ENCODE data around the gene RTEL1.

RTEL1 gene

GRCh38 chr20:63700199-63701050 is 42.3 kb downstream of the RTEL1 start:
- no peak for DNase-seq (ENCODE audit: low read depth in 2 of 2)

- no peak for DNase-seq (ENCODE audit: low read depth in 2 of 2)
These were observed 42.9 kb downstream of the RTEL1 start for GRCh38 chr20:63701051-63701328.

GRCh38 chr20:63701329-63702035 is 43.4 kb downstream of the RTEL1 start:
- no peak for DNase-seq (ENCODE audit: low read depth in 2 of 2)

GRCh38 chr20:63702036-63702665 is 44.0 kb downstream of the RTEL1 start:
- DNase-seq (ENCODE audit: low read depth in 2 of 2), result no peak

GRCh38 chr20:63702751-63703470 is 44.8 kb downstream of the RTEL1 start:
- DNase-seq (ENCODE audit: low read depth in 2 of 2), result no peak

GRCh38 chr20:63703471-63703975 is 45.4 kb downstream of the RTEL1 start:
- no peak for DNase-seq (ENCODE audit: low read depth in 2 of 2)

- DNase-seq (ENCODE audit: low read depth in 2 of 2), result no peak
These were observed 46.0 kb downstream of the RTEL1 start for GRCh38 chr20:63703976-63704748.

GRCh38 chr20:63704749-63705117 is 46.6 kb downstream of the RTEL1 start:
- DNase-seq (ENCODE audit: low read depth in 2 of 2), result no peak

GRCh38 chr20:63705232-63706026 is 47.3 kb downstream of the RTEL1 start:
- DNase-seq (ENCODE audit: low read depth in 2 of 2), result no peak

GRCh38 chr20:63706027-63706695 is 48.0 kb downstream of the RTEL1 start:
- no peak for DNase-seq (ENCODE audit: low read depth in 2 of 2)

- peak; percentile 49 to 57 for DNase-seq (ENCODE audit: low read depth in 2 of 2)
These were observed 48.9 kb downstream of the RTEL1 start for GRCh38 chr20:63706852-63707557.

- peak; percentile 80 to 87 for DNase-seq (ENCODE audit: low read depth in 2 of 2)
These were observed 49.6 kb downstream of the RTEL1 start, which contains the start of the genes ARFRP1 and ZGPAT for GRCh38 chr20:63707558-63708300. TSS of gene ARFRP1 (minus strand) at chr20:63707976. CDS start at chr20:63707091, 885 bp downstream. TSS of gene ZGPAT (plus strand) at chr20:63708039. CDS start at chr20:63708581, 542 bp downstream.

GRCh38 chr20:63708301-63709148 is 50.4 kb downstream of the RTEL1 start:
- DNase-seq (ENCODE audit: low read depth in 2 of 2), result no peak

GRCh38 chr20:63709149-63709527 is 51.0 kb downstream of the RTEL1 start:
- no peak for DNase-seq (ENCODE audit: low read depth in 2 of 2)

GRCh38 chr20:63711085-63711645 is 53.1 kb downstream of the RTEL1 start:
- DNase-seq (ENCODE audit: low read depth in 2 of 2), result no peak

GRCh38 chr20:63712191-63712590 is 54.1 kb downstream of the RTEL1 start:
- DNase-seq (ENCODE audit: low read depth in 2 of 2), result no peak

GRCh38 chr20:63714858-63715257 is 56.7 kb downstream of the RTEL1 start:
- no peak for DNase-seq (ENCODE audit: low read depth in 2 of 2)
